Activated CD4-positive, alpha-beta T cell treated with anti-CD3 and anti-CD28 coated beads, Interleukin-2, amount 50 U/mL, for 4 hours (primary cell): ENCODE measurements around the gene SMIM21.

Experiments used
- DNase-seq, 2 experiments: peaks; one replicate each; pipeline ENCODE4 v3.0.0-alpha.2; 2020

SMIM21 gene

GRCh38 chr18:75421656-75422055 lies 5.8 kb downstream of the SMIM21 start:
- DNase-seq: no peak

- no peak for DNase-seq
Measured at GRCh38 chr18:75418293-75419005, 9.1 kb downstream of the SMIM21 start.

GRCh38 chr18:75410611-75411010 lies 16.9 kb downstream of the SMIM21 start:
- DNase-seq: no peak

GRCh38 chr18:75409806-75410205 lies 17.7 kb downstream of the SMIM21 start:
- DNase-seq: no peak

GRCh38 chr18:75408554-75409506 lies 18.7 kb downstream of the SMIM21 start:
- DNase-seq: peak in 1 of 2 experiments; percentile 3

GRCh38 chr18:75407468-75408437 lies 19.8 kb downstream of the SMIM21 start:
- DNase-seq: no peak

- no peak for DNase-seq
Measured at GRCh38 chr18:75406491-75407445, 20.7 kb downstream of the SMIM21 start.

- DNase-seq: no peak
Measured at GRCh38 chr18:75405351-75405750, 22.2 kb downstream of the SMIM21 start.

- DNase-seq: no peak
Measured at GRCh38 chr18:75400366-75400765, 27.1 kb downstream of the SMIM21 start.

- DNase-seq: no peak
Measured at GRCh38 chr18:75395137-75395536, 32.4 kb downstream of the SMIM21 start.

GRCh38 chr18:75393721-75394120 lies 33.8 kb downstream of the SMIM21 start:
- no peak for DNase-seq

GRCh38 chr18:75392226-75392578 lies 35.3 kb downstream of the SMIM21 start:
- no peak for DNase-seq

GRCh38 chr18:75391279-75392225 lies 36.0 kb downstream of the SMIM21 start:
- DNase-seq: no peak

GRCh38 chr18:75390854-75391253 lies 36.6 kb downstream of the SMIM21 start:
- DNase-seq: no peak

- no peak for DNase-seq
Measured at GRCh38 chr18:75384144-75384543, 43.4 kb downstream of the SMIM21 start.

- no peak for DNase-seq
Measured at GRCh38 chr18:75378376-75379315, 48.9 kb downstream of the SMIM21 start.

- DNase-seq: no peak
Measured at GRCh38 chr18:75377926-75378325, 49.6 kb downstream of the SMIM21 start.

GRCh38 chr18:75377258-75377657 lies 50.2 kb downstream of the SMIM21 start:
- DNase-seq: no peak

- DNase-seq: no peak
Measured at GRCh38 chr18:75376004-75376403, 51.5 kb downstream of the SMIM21 start.
